Endothelial cell of umbilical vein (primary cell): ENCODE results near the gene TRABD2A. TPM values are rescaled to one million over a fixed set of nuclear protein-coding genes. Genes with fewer than 3 reads are reported as not detected.

Source experiments
- BruUV-seq: library from RNA; stranded (reverse); fragments of 400-500 nt; replicated peaks from 2 replicates; lab custom pipeline; 2021; lab: Mats Ljungman, UMichigan
- CTCF ChIA-PET: fragments of 300-600, 350-600 bp; sonication (Branson Sonifier 250); formaldehyde crosslinking; loops from one replicate; lab custom pipeline; 2021; ENCODE audit warnings: antibody characterized with exemption, inconsistent platforms; lab: Charles Lee
- POLR2A ChIA-PET: fragments of 300-600, 350-600 bp; sonication (Branson Sonifier 250); formaldehyde crosslinking; loops from one replicate; lab custom pipeline; 2021; ENCODE audit warnings: antibody characterized with exemption, inconsistent platforms; lab: Charles Lee
- DNase-seq: peaks from one replicate; pipeline ENCODE4 v3.0.0-alpha.2; 2011; ENCODE audit warnings: low read depth, low spot score
- FAIRE-seq: peaks from 2 replicates; lab custom pipeline; 2011; peaks lifted over from hg19 to GRCh38; lab: Jason Lieb, UNC
- H2AFZ ChIP-seq: 2 replicates; pipeline ENCODE4 v1.6.0; 2012; ENCODE audit warnings: low read depth, low read length, control low read depth, inconsistent platforms
- H3K27ac ChIP-seq: 2 replicates; pipeline ENCODE4 v1.5.1; 2011; ENCODE audit warnings: low read depth, mild to moderate bottlenecking, control low read depth, low read length, moderate library complexity; ENCODE audit not compliant: insufficient read depth
- H3K27me3 ChIP-seq, 2 experiments: 2 replicates each; pipeline versions ENCODE4 v1.6.0 to v1.6.1; 2011; ENCODE audit warnings: low read length in 2 of 2, mixed read lengths in 1 of 2; ENCODE audit not compliant: control insufficient read depth in 2 of 2, insufficient read depth in 2 of 2
- H3K36me3 ChIP-seq, 2 experiments: 2 replicates in 1 of 2; 3 replicates in 1 of 2; pipeline ENCODE4 v1.5.1; 2011; ENCODE audit warnings: low read length in 2 of 2, mild to moderate bottlenecking in 1 of 2, moderate library complexity in 1 of 2; ENCODE audit not compliant: control insufficient read depth in 2 of 2, insufficient read depth in 2 of 2; ENCODE audit errors: extremely low read depth in 1 of 2
- H3K4me1 ChIP-seq: 3 replicates; pipeline ENCODE4 v1.5.1; 2011; ENCODE audit warnings: mild to moderate bottlenecking, low read length; ENCODE audit not compliant: control insufficient read depth, insufficient read depth; ENCODE audit errors: extremely low read depth
- H3K4me2 ChIP-seq: 2 replicates; pipeline ENCODE4 v1.6.1; 2011; ENCODE audit warnings: low read length, control low read depth, mixed read lengths; ENCODE audit not compliant: insufficient read depth
- H3K4me3 ChIP-seq, 3 experiments: fragments of 200-600 bp in 1 of 3; sonication (generic), shearing (Covaris generic) in 1 of 3; replicated peaks in 1 of 3; 2 replicates each; pipeline ENCODE4 v1.5.1; 2011 to 2016; ENCODE audit warnings: control low read depth in 3 of 3, low read length in 3 of 3, mild to moderate bottlenecking in 2 of 3, inconsistent platforms in 1 of 3, low read depth in 1 of 3, moderate library complexity in 1 of 3; ENCODE audit not compliant: insufficient read depth in 1 of 3
- H3K79me2 ChIP-seq: 2 replicates; pipeline ENCODE4 v1.6.0; 2012; ENCODE audit warnings: low read length, inconsistent platforms; ENCODE audit not compliant: control insufficient read depth, insufficient read depth
- H3K9ac ChIP-seq: replicated peaks from 2 replicates; pipeline ENCODE3; 2011; ENCODE audit warnings: low read length, control low read depth; ENCODE audit not compliant: insufficient read depth; ENCODE audit errors: extremely low read depth
- H3K9me1 ChIP-seq: replicated peaks from 3 replicates; pipeline ENCODE4 v1.6.0; 2011; ENCODE audit warnings: mild to moderate bottlenecking, low read length; ENCODE audit not compliant: control insufficient read depth, insufficient read depth; ENCODE audit errors: extremely low read depth
- H3K9me3 ChIP-seq: replicated peaks from 2 replicates; pipeline ENCODE4 v1.5.1; 2012; ENCODE audit warnings: low read length, inconsistent platforms; ENCODE audit not compliant: control insufficient read depth, insufficient read depth
- H4K20me1 ChIP-seq: replicated peaks from 2 replicates; pipeline ENCODE3; 2011; ENCODE audit warnings: mild to moderate bottlenecking, low read length; ENCODE audit not compliant: control insufficient read depth, insufficient read depth; ENCODE audit errors: extremely low read depth
- CTCF ChIP-seq, 2 donors: IDR thresholded peaks; 1 replicate in 1 of 2; 2 replicates in 1 of 2; pipeline ENCODE4 v1.5.1; 2011; ENCODE audit warnings: low read length in 2 of 2, mild to moderate bottlenecking in 2 of 2, moderate library complexity in 2 of 2, control low read depth in 1 of 2, inconsistent platforms in 1 of 2, low read depth in 1 of 2; ENCODE audit not compliant: insufficient read depth in 1 of 2; ENCODE audit errors: extremely low read depth in 1 of 2
- EZH2 ChIP-seq: IDR thresholded peaks from 2 replicates; pipeline ENCODE4 v1.6.1; 2012; ENCODE audit warnings: borderline replicate concordance, low read depth, mild to moderate bottlenecking, moderate library complexity, low read length, inconsistent platforms; ENCODE audit not compliant: severe bottlenecking
- FOS ChIP-seq: IDR thresholded peaks from 2 replicates; pipeline ENCODE4 v1.6.1; 2011; ENCODE audit warnings: mild to moderate bottlenecking, low read length, moderate library complexity, borderline replicate concordance; ENCODE audit not compliant: insufficient read depth
- GATA2 ChIP-seq: IDR thresholded peaks from 2 replicates; pipeline ENCODE4 v1.7.0; 2011; ENCODE audit warnings: low read depth, mild to moderate bottlenecking, moderate library complexity, mixed read lengths, low read length; ENCODE audit not compliant: insufficient read length, insufficient read depth
- JUN ChIP-seq: IDR thresholded peaks from 2 replicates; pipeline ENCODE4 v1.6.1; 2011; ENCODE audit warnings: borderline replicate concordance, low read depth; ENCODE audit not compliant: insufficient read length, insufficient read depth
- MAX ChIP-seq: IDR thresholded peaks from 2 replicates; pipeline ENCODE4 v1.6.1; 2011; ENCODE audit not compliant: insufficient read depth, insufficient read length
- MYC ChIP-seq: IDR thresholded peaks from one replicate; pipeline ENCODE4 v1.6.1; 2011; ENCODE audit warnings: mild to moderate bottlenecking, low read depth, low read length
- POLR2A ChIP-seq: IDR thresholded peaks from 2 replicates; pipeline ENCODE4 v1.6.1; 2012; ENCODE audit warnings: low read depth, mild to moderate bottlenecking, control low read depth, low read length
- POLR2AphosphoS5 ChIP-seq: IDR thresholded peaks from 2 replicates; pipeline ENCODE4 v1.6.1; 2012; ENCODE audit warnings: low read depth, mild to moderate bottlenecking, control low read depth, low read length, moderate library complexity; ENCODE audit not compliant: insufficient read depth
- dilution Hi-C: fragments of 300-500 bp; cut with MboI; formaldehyde crosslinking; loops from one replicate; pipeline ENCODE4 v1.15.0; 2019; ENCODE audit warnings: low sequenced_read_pairs; ENCODE audit not compliant: extremely low pct_ligation_motif_present
- intact Hi-C: fragments of 100-400 bp; cut with micrococcal nuclease; formaldehyde crosslinking; loops from one replicate; pipeline ENCODE4 v1.10.0; 2022
- polyA plus RNA-seq, 4 experiments: library from polyadenylated mRNA; depleted of rRNA in 3 of 4; stranded (reverse) in 3 of 4; unstranded in 1 of 4; fragments of >200 nt; gene quantifications; 2 replicates each; pipeline versions ENCODE4 v1.2.1 to v1.2.3, GENCODE V29; 2011 to 2012; ENCODE audit warnings: missing spikeins in 1 of 4
- total RNA-seq: library from RNA; stranded (reverse); gene quantifications from 2 replicates; pipeline ENCODE4 v1.2.3, GENCODE V29; 2021

The TRABD2A gene
- total and polyA plus RNA-seq, 2 donors (not counting 3 experiments of a cell fraction or from before 2014, with no cell fraction given) = 1.0 to 1.8 TPM

GRCh38 chr2:84779781-84780180 is 101.1 kb downstream of the TRABD2A start:
- BruUV-seq = no TSS peak
- ChIA-PET CTCF (no interaction called here), POLR2A (no interaction called here)
- DNase-seq (peak; percentile 50), FAIRE-seq (peak; percentile 21)
- H3K4me3 ChIP-seq = no peak overlapping the region
- H3K27me3 ChIP-seq = no peaks in the 10 kb centered on the region
- no peaks in the 10 kb centered on the region for H4K20me1 ChIP-seq
- no peak overlapping the region for H3K9ac ChIP-seq
- no peaks in the 10 kb centered on the region for H3K79me2 ChIP-seq
- TF ChIP-seq POLR2AphosphoS5 (no peak), MYC (no peak), JUN (no peak), POLR2A (no peak), MAX (no peak), CTCF (IDR thresholded peaks at IDR 0.05; ENCODE audit: extremely low read depth in 1 of 2, insufficient read depth in 1 of 2, low read depth in 1 of 2, low read length in 2 of 2) (no peak), FOS (no peak), EZH2 (no peak), GATA2 (no peak)
- intact Hi-C loops (no loop called here), dilution Hi-C loops (no loop called here)
- no peaks in the 10 kb centered on the region for H3K9me1 ChIP-seq
- no peaks in the 10 kb centered on the region for H3K9me3 ChIP-seq
- H3K27ac ChIP-seq = no peak overlapping the region
- no peak overlapping the region for H2AFZ ChIP-seq
- H3K4me2 ChIP-seq = no peak overlapping the region
- no peaks in the 10 kb centered on the region for H3K36me3 ChIP-seq
- no peaks in the 10 kb centered on the region for H3K4me1 ChIP-seq
